ENCODE data around the gene PITRM1. TPM values are rescaled to one million over a fixed set of nuclear protein-coding genes. Genes with fewer than 3 reads are reported as not detected.
"Not testable (repeated sequence)": the region's sequence is repeated elsewhere in the genome, so short reads cannot be mapped to it uniquely, and the experiment has no call there.

Gene PITRM1
- total RNA-seq (100 to 1,000 TPM in 2 of 4 donors, 10 to 100 TPM in 2; 74.5 to 112 (median 94.2) TPM), polyA plus RNA-seq (10 to 100 TPM; 51.0 to 79.3 (median 68.3) TPM)
- long read RNA-seq, donor 1, transcript PITRM1-201 (27 exons, 3,450 nt): major isoform, 47 of 95 reads
- long read RNA-seq, donor 1, partial matches to known transcripts: 32 of 95 reads
- long read RNA-seq, donor 1, other reads (novel, unspliced or antisense): 13 of 95 reads
- long read RNA-seq, donor 2, transcript PITRM1-201 (27 exons, 3,450 nt): major isoform, 87 of 154 reads
- long read RNA-seq, donor 2, partial matches to known transcripts: 45 of 154 reads
- long read RNA-seq, donor 2, other reads (novel, unspliced or antisense): 20 of 154 reads

- H3K4me1 ChIP-seq: peaks cover 5% of the 10 kb centered on the region
- DNase-seq: peak; percentile 99 to 100
- H3K9me3 ChIP-seq: no peaks in the 10 kb centered on the region
- H3K36me3 ChIP-seq (ENCODE audit: insufficient read depth in 1 of 2, low read depth in 1 of 2): peaks cover 0 to 30% of the 10 kb centered on the region in 2 donors
- no peaks in the 10 kb centered on the region for H3K27me3 ChIP-seq (ENCODE audit: insufficient read depth in 3 of 3, low read length in 2 of 3)
- 0 to 1% (median 1%) methylated on average over 52 to 73 of the region's 73 CpGs for WGBS, 3 donors
- H3K27ac ChIP-seq: peak within 1 kb of the TSS; percentile 93
- intact Hi-C loops (cut with DNase I): no loop called here
- H3K4me3 ChIP-seq: peak within 1 kb of the TSS; percentile 91
- TF ChIP-seq CTCF (IDR thresholded peaks at IDR 0.05): no peak
- ATAC-seq: peak; percentile 96 to 97 (median 97)
These were observed at the start of gene PITRM1 for GRCh38 chr10:3172446-3173170. TSS of gene PITRM1 (minus strand) at chr10:3172782. CDS start at chr10:3172772, 10 bp downstream.

- TF ChIP-seq CTCF (IDR thresholded peaks at IDR 0.05): no peak
- intact Hi-C loops (cut with DNase I): no loop called here
These were observed 49.5 kb upstream of the PITRM1 start for GRCh38 chr10:3222068-3222467.

GRCh38 chr10:3221601-3222000, 49.0 kb upstream of the PITRM1 start:
- H3K27me3 ChIP-seq (ENCODE audit: insufficient read depth in 3 of 3, low read length in 2 of 3); ATAC-seq; DNase-seq; H3K36me3 ChIP-seq (ENCODE audit: insufficient read depth in 1 of 2, low read depth in 1 of 2); H3K4me3 ChIP-seq; H3K9me3 ChIP-seq; H3K4me1 ChIP-seq; intact Hi-C loops (cut with DNase I); H3K27ac ChIP-seq: not testable (repeated sequence)
- WGBS, 3 donors: no CpG with 5 or more reads among the region's 2 CpGs

More at GRCh38 chr10:3222068-3222467, 49.5 kb upstream of the PITRM1 start:
- Histone ChIP-seq H3K4me3 (no peak overlapping the region), H3K27me3 (ENCODE audit: insufficient read depth in 3 of 3, low read length in 2 of 3) (peaks cover 0 to 3% (median 0%) of the 10 kb centered on the region in 3 donors), H3K36me3 (ENCODE audit: insufficient read depth in 1 of 2, low read depth in 1 of 2) (no peaks in the 10 kb centered on the region), H3K27ac (no peak overlapping the region), H3K4me1 (peaks cover 1% of the 10 kb centered on the region), H3K9me3 (no peaks in the 10 kb centered on the region)
- ATAC-seq (no peak), DNase-seq (no peak)
- 75 to 84% (median 77%) methylated on average over 10 of the region's 10 CpGs for WGBS, 3 donors

- no peaks in the 10 kb centered on the region for H3K9me3 ChIP-seq
- peaks cover 0 to 3% (median 0%) of the 10 kb centered on the region in 3 donors for H3K27me3 ChIP-seq (ENCODE audit: insufficient read depth in 3 of 3, low read length in 2 of 3)
- H3K4me1 ChIP-seq: no peaks in the 10 kb centered on the region
- H3K36me3 ChIP-seq (ENCODE audit: insufficient read depth in 1 of 2, low read depth in 1 of 2): no peaks in the 10 kb centered on the region
- DNase-seq (no peak), ATAC-seq (no peak)
- H3K4me3 ChIP-seq: no peak overlapping the region
- intact Hi-C loops (cut with DNase I): no loop called here
- H3K27ac ChIP-seq: no peak overlapping the region
- TF ChIP-seq CTCF (IDR thresholded peaks at IDR 0.05): no peak
These were observed 48.3 kb upstream of the PITRM1 start for GRCh38 chr10:3220853-3221252.

- DNase-seq; H3K4me3 ChIP-seq; H3K27ac ChIP-seq; ATAC-seq; H3K27me3 ChIP-seq (ENCODE audit: insufficient read depth in 3 of 3, low read length in 2 of 3); H3K4me1 ChIP-seq; H3K36me3 ChIP-seq (ENCODE audit: insufficient read depth in 1 of 2, low read depth in 1 of 2); intact Hi-C loops (cut with DNase I); H3K9me3 ChIP-seq: not testable (repeated sequence)
- WGBS, 3 donors: 92 to 98% (median 95%) methylated on average over 5 of the region's 5 CpGs
These were observed 46.5 kb upstream of the PITRM1 start for GRCh38 chr10:3219021-3219628.
